HG02588 (cell line): ENCODE measurements around the gene DDX41.
"Not testable (repeated sequence)": the region's sequence is repeated elsewhere in the genome, so short reads cannot be mapped to it uniquely, and the experiment has no call there.

Experiments
- ATAC-seq: cut with Tn5 transposase; IDR thresholded peaks from one replicate; pipeline ENCODE4 v1.9.1; 2021; ENCODE audit warnings: mild to moderate bottlenecking, moderate library complexity; ENCODE audit not compliant: unreplicated experiment

Gene DDX41

GRCh38 chr5:177486256-177486655 is 30.5 kb downstream of the DDX41 start:
- ATAC-seq = no peak

GRCh38 chr5:177485753-177486152 is 31.0 kb downstream of the DDX41 start:
- not testable (repeated sequence) for ATAC-seq

GRCh38 chr5:177484902-177485549 is 31.7 kb downstream of the DDX41 start:
- no peak for ATAC-seq

- ATAC-seq = no peak
These were observed 32.5 kb downstream of the DDX41 start for GRCh38 chr5:177483994-177484901.

GRCh38 chr5:177483042-177483441 is 33.7 kb downstream of the DDX41 start:
- no peak for ATAC-seq

GRCh38 chr5:177482359-177482795 is 34.4 kb downstream of the DDX41 start:
- no peak for ATAC-seq

GRCh38 chr5:177479774-177480173 is 37.0 kb downstream of the DDX41 start:
- no peak for ATAC-seq

- no peak for ATAC-seq
These were observed 37.8 kb downstream of the DDX41 start for GRCh38 chr5:177478711-177479646.

GRCh38 chr5:177477701-177478477 is 38.9 kb downstream of the DDX41 start:
- ATAC-seq = no peak

- no peak for ATAC-seq
These were observed 40.1 kb downstream of the DDX41 start for GRCh38 chr5:177476531-177477233.

- ATAC-seq = no peak
These were observed 41.0 kb downstream of the DDX41 start for GRCh38 chr5:177475563-177476427.

GRCh38 chr5:177474846-177475562 is 41.8 kb downstream of the DDX41 start:
- ATAC-seq = no peak

GRCh38 chr5:177474002-177474476 is 42.7 kb downstream of the DDX41 start:
- no peak for ATAC-seq

GRCh38 chr5:177473443-177474001 is 43.2 kb downstream of the DDX41 start, which contains the start of gene DBN1:
Gene DBN1 (minus strand): TSS chr5:177473634. CDS start chr5:177473521, 113 bp downstream.
- no peak for ATAC-seq

- ATAC-seq = no peak
These were observed 44.0 kb downstream of the DDX41 start for GRCh38 chr5:177472460-177473442.
